Liver (tissue), 3 donors: ENCODE results near the gene TNFRSF17.

Source experiments
- JUND ChIP-seq, 2 donors: IDR thresholded peaks; 2 replicates each; pipeline ENCODE4 v1.6.1; 2016; ENCODE audit warnings: antibody characterized with exemption in 2 of 2
- MAX ChIP-seq: IDR thresholded peaks from 2 replicates; pipeline ENCODE4 v1.6.1; 2016; ENCODE audit warnings: antibody characterized with exemption
- NR2F2 ChIP-seq: IDR thresholded peaks from 2 replicates; pipeline ENCODE4 v1.6.1; 2016; ENCODE audit warnings: antibody characterized with exemption
- RAD21 ChIP-seq, 2 donors: IDR thresholded peaks; 2 replicates each; pipeline ENCODE4 v1.6.1; 2016; ENCODE audit warnings: antibody characterized with exemption in 2 of 2, mild to moderate bottlenecking in 2 of 2
- TF ChIP-seq, protein P1 (sequence below): fragments of 150-350 bp; IDR thresholded peaks from 2 replicates; pipeline ENCODE4 v1.5.1; 2017; ENCODE audit warnings: improper control_type of control experiment, low read depth, low read length; ENCODE audit not compliant: missing input control
- donor health status: healthy.
- donor health status: healthy.

DNA sequence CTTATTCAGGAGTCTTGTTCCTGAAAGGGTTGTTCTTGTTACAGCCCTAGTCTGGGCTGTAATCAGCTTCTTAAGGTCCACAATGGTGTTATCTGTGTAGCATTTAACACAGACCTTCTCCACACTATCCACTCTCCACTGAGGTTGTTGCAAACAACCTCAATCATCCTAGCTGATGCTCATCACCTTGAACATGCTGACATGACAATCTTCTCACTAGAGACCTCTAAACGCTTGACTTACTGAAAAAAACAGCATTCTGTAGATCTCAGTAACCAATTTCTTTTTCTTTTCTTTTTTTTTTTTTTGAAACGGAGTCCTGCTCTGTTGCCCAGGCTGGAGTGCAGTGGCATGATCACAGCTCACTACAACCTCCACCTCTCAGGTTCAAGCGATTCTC lies 3.6 kb downstream of the TNFRSF17 start:
- TF ChIP-seq, protein P1, sequence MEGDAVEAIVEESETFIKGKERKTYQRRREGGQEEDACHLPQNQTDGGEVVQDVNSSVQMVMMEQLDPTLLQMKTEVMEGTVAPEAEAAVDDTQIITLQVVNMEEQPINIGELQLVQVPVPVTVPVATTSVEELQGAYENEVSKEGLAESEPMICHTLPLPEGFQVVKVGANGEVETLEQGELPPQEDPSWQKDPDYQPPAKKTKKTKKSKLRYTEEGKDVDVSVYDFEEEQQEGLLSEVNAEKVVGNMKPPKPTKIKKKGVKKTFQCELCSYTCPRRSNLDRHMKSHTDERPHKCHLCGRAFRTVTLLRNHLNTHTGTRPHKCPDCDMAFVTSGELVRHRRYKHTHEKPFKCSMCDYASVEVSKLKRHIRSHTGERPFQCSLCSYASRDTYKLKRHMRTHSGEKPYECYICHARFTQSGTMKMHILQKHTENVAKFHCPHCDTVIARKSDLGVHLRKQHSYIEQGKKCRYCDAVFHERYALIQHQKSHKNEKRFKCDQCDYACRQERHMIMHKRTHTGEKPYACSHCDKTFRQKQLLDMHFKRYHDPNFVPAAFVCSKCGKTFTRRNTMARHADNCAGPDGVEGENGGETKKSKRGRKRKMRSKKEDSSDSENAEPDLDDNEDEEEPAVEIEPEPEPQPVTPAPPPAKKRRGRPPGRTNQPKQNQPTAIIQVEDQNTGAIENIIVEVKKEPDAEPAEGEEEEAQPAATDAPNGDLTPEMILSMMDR, result no peak
- TF ChIP-seq RAD21 (IDR thresholded peaks at IDR 0.05) (no peak), MAX (no peak), JUND (IDR thresholded peaks at IDR 0.05) (no peak), NR2F2 (no peak)
